Stimulated activated CD8-positive, alpha-beta memory T cell treated with anti-CD3 and anti-CD28 coated beads, Interleukin-15, amount 100 ng/mL, for 24 hours (primary cell): ENCODE measurements around the gene TCF21.
A peak's percentile ranks its signal among the peaks of the same experiment; 100 is the strongest.

Experiments
- DNase-seq: peaks from one replicate; pipeline ENCODE4 v3.0.0-alpha.2; 2020; ENCODE audit warnings: low read depth

TCF21 gene

DNA sequence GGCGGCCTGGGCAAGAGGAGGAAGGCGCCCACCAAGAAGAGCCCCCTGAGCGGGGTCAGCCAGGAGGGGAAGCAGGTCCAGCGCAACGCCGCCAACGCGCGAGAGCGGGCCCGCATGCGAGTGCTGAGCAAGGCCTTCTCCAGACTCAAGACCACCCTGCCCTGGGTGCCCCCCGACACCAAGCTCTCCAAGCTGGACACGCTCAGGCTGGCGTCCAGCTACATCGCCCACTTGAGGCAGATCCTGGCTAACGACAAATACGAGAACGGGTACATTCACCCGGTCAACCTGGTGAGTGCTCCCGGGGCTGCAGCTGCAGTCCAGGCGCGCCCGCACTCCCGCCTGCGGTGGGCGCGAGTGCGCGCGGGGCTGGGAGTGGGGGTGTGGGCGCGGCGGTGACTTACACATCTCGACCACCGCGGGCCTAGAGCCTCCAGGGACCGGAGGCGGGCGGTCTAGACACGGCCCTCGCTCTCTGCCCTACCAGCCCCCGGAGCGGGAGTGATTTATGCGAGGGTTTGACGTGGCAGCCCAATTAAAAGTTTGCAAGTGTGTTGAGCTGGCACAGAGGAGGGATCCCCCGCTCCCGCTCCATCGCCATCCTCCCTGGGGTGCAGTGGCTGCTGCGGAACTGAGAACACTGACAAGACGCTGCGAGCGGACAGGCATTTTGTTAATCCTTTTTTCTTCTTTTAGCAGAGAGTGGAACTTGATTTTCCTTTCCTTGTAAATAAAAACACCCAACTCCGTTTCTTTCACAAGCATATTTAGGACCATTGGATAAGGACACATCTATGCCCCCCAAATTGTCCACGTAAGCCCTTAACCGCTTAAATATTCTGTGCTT is 867 bp downstream of the TCF21 start:
- no peak for DNase-seq

DNA sequence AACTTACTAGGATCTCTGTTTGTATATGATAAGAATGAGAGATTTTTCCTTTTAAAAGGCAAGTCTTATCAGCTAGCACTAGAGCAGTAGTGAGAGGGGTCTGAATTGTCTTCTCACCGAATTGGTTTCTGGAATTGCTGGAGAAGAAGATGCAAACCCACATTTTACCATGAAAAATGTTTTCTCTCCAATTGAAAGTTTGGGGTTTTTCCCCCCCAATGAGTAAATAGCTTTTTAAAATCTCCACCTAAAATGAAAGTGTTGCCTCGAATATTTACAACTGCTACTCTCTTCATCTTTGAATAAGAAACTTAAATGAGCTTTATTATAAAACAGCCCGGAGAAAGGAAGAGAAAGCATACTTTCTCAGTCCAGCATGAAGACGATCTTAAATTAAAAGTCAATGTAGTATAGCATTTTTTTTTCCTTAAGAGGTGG is 1.8 kb downstream of the TCF21 start:
- DNase-seq: no peak

DNA sequence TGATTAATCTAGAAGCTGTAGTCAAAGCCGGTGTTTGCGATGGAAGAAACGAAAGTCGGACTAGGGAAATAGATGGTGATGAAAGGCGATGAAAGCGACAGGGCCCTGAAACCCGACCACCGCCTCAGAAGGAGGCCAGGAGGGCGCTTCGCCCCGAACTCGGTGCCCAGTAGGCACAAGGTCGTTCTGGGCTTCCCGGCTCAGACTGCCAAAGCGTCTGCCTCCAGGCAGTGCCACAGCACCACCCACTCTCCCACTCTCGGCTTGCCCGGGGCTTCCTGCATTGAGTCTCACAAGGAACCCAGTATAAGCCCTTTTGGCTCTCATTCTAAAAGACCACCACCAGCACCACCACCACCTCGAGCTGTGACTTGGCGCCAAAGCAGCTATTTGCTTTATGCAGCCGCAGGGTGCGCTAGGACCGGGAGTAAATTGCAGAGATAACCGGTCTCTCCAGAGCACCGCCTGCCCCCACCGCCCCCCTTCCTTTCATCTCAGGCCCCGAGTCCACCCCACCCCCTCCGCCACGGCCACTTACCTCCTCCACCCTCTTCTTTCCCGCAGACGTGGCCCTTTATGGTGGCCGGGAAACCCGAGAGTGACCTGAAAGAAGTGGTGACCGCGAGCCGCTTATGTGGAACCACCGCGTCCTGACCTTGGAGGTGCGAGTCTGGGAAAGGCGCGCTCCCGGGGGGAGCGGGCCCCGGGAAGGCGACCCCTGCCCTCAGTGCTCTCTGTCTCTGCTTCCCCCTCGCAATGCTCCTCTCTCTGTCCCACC is 2.4 kb downstream of the TCF21 start:
- DNase-seq: no peak

DNA sequence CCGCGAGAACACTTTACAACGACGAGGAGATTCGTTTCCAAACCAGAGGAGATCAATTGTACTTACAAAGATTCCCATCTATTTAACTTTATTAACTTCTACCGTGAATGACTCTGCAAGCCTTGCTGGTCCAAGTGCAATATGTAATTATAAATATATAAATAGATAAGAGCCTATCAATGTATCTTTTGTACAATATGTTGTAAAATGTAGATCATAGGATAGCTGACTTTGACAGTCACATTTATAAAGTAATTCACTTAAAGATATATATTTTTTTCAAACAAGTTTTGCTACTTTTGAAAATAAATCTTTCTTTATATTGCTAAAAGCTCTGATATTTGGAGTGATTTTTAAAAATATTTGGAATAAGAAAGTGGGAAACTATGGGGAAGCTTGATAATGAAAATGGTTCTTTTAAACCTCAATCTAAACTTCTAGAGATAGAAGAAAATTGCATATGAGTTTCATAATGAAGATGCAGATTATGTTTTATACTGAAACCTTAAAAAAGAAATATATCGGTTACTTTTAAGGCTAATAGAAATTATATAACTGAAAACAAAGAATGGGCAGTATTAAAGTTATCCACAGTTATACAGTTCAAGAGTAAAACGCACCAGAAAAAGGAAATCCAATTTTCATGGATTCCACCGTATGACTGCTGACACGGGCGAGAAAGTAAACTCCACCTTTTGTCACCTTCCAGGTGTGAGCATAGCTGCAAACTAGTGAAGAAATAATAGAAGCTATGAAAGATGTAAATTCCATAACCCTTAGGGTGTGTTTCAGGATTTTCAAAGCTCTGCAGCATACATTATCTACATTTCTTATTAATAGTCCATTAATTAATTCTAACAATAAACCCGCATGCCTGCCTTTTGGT is 3.3 kb downstream of the TCF21 start:
- no peak for DNase-seq

DNA sequence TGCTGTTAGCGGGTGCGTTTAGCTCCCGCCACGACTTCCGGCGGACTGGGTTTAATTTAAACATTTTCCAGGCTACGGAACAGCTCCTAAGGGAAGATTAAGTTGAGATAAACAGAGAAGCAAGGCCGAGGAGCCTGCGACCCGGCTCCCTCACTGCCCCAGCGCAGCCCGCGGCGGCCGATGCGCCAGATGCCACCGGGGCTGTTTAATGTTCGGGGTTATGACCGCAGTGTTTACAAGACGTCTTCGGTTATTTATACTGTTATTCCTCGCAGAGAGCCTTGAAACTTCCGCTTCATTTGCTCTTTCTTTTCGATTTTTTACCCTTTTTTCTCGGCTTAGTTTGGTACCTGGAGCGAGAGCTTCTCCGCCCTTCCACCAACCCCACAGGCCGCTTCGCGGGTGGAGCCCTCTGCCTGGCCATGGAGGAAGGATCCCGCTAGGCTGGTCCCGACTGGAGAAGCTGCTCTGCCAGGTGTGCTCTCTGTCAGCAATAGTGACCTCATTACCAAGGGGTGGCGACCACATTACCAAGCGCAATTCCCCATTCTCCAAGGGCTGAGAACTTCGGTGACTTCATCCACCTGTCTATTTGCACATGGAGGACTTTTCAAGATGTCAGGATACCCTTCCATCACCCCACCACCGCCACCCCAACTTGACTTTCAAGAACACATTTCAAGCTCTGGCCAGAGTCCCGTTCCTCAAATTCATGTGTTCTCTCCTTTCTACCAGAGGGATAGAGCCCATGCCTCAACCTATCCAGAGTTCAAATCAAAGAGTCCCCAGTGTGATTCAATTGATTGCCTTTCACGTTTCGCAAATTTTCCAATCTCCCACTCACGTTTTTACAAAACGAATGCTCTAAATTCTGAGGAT is 4.1 kb downstream of the TCF21 start:
- DNase-seq: no peak

DNA sequence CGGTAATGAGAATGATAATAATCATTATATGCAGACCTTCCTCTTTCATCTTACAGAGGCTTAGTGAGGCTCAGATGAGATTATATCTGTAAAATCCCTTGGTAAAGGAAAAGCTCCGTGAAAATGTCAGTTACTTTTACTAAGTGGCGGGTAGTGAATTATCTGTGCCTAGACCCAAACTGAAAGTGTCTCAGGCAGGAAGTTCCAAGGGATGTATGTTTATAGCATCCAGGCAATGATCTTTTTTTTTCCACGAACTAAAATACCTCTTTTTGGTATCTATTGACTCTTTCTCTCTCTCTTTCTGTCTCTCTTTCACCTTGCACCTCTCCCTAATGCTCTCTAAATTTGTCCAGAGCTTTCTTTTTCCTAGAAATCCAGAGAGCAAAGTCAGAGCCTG is 5.0 kb downstream of the TCF21 start:
- no peak for DNase-seq

DNA sequence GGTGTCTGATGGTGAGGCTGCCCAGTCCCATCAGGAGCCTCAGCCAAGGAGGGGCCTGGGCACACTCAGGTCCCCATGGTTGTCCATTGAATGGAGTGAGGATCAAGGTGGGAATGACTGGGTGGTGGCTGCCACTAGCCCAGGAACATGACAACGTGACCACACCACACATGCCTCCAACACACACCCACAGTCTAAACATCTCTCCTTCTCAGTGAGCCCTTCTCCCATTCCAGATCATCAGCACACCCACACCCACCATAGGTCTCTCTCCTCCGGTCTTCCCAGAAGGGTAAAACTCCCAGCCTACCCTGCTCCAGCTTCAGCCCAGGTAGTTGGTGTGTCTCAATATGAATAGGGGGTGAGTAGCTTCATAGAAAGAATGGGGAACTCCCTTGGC is 5.5 kb downstream of the TCF21 start:
- DNase-seq: no peak

DNA sequence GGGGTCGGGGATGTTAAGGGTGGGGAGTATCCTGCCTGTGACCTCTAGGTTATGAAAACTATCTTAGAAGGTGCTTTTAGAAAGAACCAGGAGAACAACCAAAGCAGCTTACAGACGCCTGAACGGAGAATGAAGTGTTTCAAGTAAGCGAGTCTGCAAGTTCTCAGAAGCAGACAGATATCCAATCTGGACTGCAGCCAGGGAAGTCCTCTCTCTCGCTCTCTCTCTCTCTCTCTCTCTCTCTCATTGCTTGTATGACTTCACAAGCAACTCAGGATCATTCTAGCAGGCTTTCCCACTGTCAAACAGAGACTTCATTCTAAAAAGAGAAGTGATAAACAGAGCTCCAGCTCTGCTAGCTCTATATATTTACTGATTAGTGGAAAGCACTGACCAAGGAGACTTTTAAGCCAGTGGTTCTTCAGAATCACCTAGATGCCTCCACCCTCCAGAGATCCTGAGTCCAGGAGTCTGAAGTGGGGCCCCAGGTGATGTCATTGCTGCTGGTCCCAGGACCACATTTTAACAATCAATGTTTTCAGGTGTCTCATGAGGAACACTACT is 6.0 kb downstream of the TCF21 start:
- DNase-seq: no peak

DNA sequence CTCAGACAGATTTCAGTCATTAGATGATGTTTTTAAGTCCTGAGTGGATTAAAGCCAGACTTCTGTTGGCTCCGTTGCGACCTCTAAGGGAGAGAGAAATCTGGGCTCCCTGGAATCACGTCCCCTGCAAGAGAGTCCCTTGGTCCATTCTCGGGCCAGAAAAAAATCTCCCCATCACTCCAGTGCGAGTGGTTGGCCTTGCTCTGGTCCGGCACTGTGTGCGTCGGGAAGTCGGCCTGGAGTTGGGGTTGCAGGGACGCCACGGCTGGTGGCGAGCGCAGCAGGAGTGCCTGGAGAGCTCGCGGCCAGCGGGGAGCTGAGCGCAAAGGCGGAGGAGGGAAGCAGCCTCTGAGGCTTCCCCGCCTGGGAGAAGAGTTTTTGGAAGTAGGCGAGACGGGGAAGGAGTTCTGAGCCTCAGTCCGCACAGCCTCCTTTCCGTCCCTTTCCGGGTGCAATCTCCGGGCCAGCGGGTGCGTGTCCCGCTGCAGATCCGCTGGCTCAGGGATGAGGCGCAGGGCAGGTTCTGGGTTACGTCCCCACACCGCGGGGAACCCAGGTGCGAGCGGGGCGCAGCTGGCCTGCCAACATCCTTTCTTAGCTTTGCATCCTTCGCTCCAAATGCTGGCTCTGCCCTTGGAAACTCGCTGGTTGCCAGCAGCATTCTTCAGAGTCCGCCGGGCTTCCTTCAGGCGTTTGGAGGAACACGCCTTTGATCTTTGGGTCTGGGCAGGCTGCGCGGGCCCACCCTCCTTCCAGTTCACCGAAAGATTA is 6.8 kb downstream of the TCF21 start:
- DNase-seq: no peak

DNA sequence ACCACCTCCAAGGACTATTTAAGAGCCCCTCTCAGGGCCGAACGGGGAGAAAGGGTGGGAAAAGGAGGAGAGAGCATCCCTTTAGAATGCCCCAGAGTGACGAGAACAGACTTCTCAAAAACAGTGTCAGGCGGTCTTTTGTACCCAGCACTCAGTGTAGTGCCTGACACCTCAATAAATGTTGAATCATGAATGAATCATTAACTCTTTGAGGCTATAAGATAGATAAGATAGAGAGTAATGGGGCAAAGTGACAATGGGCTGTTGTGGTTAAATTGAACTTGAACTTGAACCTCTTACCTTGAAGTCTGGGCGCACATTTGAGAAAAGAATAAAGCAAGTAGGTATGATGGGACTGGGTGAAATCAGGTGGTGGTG is 7.4 kb downstream of the TCF21 start:
- no peak for DNase-seq

DNA sequence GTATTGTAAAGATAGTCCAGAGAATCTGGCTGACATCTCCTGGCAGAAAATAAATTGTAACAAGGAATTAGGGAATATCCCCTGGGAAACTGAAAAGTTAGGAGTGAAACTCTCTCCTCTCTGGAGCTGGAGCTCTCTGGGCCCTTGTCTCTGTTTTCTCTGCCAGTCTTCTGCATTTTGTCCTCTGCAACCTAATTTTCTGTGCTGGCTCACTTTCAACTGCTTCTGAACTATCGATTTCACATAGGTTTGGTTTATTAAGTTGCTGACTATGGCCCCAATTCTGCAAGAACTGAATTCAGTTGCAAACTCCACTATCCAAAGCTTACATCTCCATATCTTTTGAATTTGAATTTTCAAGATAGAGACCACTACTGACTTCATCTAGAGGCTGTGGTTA is 9.3 kb downstream of the TCF21 start:
- no peak for DNase-seq

DNA sequence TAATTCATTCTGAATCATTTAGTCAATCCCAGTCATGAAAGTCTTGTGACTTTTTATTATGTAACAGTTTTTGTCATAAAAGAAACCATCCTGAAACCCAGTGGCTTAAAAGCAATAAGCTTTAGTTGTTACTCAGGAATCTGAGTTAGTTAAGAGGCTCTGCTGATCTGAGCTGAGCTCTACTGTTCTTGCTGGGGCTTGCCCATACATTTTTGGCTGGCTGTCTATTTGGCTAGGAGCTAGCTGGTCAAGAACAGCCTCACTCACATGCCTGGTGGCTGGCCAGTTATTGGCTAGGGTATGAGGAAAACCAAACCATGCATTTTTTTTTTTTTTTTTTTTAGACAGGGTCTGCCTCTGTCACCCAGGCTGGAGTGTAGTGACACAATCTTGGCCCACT is 10.6 kb downstream of the TCF21 start:
- DNase-seq: no peak

DNA sequence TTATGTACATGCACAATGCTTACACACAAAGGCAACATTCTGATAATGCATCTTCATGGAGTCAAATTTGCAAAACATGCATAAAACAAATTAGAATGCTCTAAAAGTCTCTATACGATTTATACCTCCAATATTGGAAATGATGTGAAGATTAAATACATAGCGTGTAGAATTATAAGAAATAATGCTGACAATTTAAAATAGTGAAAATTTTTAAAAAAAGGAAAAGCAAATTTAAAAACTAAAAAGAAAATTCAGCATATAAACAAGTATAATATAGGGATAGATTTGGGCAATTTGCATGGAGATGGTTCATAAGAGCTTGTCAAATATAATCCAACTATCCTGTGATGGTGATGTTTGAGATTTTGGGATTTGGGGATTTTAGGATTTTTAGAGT is 14.9 kb downstream of the TCF21 start:
- no peak for DNase-seq

DNA sequence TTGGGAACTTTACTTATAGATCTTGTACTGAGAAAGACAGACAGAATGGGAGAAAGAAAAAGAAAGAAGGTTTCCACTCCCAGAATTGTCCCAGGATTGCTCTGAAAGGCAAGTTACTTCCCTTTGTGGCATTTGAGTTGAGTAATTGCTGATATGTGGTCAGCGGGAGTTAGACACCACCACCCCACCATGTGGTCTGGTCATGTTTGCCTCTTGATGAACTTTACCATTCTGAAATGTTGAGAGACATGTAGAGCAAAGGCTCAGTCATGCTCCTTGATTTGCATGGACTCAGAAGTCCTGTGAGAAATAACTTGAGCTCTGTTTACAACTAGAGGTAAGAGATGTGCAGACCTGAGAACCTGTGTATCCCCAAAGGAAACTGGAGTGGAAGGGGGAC is 17.1 kb downstream of the TCF21 start:
- DNase-seq: no peak

DNA sequence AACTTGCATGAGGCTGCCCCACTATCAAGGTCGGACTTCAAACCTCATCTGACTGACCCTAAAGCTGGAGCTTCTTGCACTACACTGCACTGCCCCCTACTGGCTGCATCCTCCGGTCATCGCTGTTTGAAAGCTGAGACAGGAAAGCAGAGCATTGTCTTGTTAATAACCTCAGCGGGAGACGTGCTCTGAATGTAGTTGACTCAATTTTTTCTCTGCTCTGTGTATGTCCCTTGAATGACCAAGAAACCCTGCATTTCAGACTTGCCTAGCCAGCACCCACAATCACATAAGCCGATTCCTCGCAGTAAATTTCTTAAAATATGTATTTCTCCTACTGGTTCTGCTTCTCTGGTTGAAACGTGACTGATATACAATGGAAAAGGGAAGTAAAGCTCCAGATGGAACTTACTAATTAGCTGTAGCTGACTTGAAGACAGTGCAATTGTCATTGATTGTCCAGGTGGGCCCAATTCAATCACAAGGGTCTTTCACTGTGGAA is 27.8 kb downstream of the TCF21 start:
- DNase-seq: peak; percentile 66

DNA sequence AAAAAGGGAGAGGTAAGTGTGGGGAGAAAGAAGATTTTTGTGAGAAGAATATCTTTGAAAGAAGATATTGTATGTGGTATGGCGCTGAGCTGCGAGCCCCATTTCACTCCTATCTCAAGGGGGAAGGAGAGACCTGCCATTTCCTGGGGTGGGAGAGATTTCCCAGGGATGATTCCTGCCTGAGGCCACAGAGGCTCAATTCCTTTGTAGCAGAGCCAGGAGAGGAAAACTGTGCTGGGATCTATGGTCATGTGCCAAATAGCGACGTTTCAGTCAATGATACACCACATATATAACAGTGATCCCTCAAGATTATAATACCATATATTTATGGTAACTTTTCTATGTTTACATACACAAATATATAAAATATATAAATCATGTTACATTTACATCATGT is 28.9 kb downstream of the TCF21 start:
- no peak for DNase-seq

DNA sequence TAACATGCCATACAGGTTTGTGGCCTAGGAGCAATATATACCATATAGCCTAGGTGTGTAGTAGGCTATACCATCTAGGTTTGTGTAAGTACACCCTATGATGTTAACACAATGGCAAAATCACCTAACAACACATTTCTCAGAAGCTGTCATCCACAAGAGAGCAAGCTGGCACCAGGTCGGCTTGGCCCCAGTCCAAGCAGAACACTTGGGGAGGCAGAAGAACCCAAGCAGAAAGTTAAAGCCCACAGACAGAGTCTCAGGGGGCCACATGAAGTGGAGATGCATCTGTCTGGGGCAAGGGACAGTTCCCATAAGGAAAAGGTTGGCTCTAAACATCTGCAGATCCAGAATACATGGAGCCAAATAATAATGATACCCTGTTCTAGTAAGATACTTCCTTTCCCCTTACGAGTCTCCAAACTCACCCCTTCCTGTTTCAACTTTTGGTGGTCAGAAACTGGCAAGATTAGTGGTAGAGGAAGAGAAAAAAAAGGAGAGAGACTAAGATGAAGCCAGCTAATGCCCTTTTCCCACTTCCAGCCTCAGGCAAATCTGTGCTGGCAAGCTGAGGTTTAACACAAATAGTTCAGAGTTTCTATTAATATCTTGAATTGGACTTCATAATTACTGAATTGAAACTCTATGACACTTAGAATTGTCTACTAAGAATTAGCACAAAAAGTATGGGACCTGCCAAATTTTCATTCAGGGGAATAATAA is 29.5 kb downstream of the TCF21 start:
- DNase-seq: no peak

DNA sequence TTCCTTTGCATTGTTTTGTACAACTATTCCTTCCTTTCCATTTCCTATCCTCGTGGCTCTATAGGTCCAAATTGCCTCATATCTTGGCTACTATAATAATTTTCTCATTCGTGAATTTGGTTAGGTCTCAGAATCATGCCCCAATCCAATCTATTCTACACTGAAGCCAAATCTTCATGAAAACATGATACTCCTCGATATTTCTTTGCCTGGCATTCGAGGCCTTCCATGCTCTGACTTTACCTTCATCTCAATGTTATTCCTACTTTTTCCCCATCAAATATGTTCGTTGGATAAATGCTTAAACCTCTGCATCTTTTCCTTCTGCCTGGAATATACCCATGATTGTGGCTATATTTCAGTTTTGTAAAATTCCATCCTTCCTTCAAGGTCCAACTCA is 30.4 kb downstream of the TCF21 start:
- no peak for DNase-seq

DNA sequence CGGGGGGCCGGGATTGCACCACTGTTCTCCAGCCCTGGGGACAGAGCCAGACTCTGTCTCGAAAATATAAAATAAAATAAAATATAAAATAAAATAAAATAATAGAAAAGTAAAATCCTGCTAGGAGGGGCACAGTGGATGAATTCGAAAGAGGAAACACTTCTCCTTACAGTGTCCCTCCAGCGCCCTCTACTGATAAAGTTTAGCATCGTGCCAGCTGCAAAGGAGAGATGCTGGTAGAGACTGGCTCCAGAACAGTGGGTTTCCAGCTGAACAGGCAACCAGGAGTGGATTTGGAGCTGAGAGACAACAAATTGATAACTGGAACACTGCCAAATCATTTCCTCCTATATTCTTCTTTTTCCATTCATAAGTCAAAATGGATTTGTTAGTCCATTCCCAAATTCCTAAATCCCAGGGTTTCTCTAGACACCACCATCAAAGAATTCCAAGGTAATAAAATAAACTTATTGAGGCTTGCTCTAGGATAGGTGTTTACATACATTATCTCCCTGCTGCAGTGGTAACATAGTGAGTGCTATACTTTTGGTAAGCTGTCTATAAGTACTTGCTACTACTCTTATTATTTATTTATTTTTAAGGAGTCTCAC is 32.4 kb downstream of the TCF21 start:
- DNase-seq: peak; percentile 24
